HG03025 (cell line): ENCODE measurements around the gene RANBP9.

Source experiments
- ATAC-seq: cut with Tn5 transposase; IDR thresholded peaks from one replicate; pipeline ENCODE4 v1.9.1; 2021; ENCODE audit warnings: mild to moderate bottlenecking, moderate library complexity; ENCODE audit not compliant: unreplicated experiment, low FRiP score

The RANBP9 gene

DNA sequence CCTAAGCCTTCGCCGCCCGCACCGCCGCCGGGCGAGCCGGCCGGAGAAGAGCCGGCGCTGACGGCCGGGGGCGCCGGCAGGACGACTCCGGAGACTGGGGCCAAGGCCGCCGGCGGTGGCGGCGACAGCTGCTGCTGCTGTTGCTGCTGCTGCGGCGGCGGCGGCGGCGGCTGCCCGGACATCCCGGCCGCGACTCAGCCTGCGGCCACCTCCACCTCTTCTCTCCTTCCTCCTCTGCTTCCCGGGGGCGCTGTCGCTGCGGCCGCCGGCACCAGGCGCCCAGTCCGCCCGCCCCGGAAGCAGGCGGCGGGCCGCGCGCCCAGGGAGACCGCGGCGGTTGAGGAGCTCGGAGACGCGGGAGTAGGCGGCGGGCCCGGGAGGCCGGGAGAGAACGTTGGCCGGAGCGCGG is 307 bp downstream of the RANBP9 start:
- peak; percentile 55 for ATAC-seq

DNA sequence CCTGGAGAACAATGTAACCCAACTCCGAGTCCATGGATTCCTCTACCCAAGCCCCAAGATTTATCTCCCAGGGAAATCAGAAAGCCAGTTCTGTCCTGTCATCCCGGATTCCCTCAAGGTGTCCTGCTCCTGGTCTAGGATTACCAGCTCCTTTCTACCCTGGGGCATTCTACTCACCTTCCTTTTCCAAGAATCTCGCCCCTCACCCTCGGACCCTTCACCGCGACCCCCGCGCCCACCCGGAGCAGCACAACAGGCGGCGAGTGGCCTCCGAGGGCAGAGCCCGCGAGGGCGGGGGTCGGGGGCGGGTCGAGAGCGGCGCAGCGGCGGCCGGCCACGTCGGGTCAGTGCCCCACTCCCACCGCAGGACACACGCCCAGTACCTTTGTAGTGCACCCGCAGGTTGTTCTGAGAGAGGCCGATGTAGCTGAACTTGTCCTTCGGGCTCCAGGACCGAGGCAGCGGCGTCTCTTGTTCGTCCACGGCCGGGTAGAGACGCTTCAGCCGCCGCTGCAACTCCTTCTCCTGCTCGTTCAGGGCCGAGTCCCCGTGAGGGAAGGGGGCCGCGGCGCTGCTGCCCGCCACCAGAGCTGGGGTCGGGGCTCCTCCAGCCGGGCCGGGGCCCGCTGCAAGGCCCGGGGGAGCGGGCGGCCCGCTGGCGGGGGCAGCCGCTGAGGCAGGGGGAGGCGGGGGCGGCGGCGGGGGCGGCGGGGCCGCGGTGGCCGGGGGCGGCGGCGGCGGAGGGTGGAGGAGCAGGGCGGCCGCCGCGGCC is 897 bp downstream of the RANBP9 start:
- ATAC-seq = peak; percentile 17

DNA sequence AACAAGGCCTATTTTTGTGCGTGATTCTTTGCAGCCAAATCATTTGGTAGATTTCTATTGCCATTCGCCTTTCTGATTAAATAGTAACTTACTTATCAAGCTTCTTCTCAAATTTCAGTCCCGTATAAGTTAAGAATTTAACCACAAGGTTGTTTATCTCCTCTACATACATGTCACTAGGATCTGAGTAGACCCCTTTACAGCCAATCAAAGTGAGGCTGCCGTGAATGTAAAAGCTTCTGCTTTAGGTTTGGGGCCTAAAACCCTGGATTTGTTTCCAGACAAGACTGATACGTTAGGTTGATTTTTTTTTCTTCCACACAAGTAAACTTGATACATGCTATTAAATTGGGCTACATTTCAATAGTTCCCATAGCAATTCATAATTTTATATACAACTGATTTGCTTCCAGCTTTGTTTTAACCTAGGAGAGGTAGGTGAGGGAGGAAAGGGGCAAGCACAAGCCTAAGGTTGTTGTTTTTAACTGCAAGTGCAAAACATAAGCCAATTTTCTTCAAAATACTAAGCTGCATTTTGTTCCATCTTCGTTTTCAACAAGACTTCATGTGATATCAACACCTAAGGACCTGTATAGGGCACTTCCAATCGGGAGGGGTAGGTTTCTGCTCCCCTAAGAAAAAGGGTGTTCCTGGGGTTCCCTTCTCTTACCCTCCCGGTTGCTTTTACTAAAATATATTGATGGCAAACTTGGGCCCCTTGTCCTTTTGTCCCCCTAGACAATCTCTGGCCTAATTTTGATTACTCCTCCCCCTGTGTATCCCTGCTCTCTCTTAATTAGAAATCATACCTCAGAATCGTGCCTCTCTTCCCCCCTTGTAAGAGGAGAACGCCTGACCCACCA is 1.7 kb downstream of the RANBP9 start:
- no peak for ATAC-seq

DNA sequence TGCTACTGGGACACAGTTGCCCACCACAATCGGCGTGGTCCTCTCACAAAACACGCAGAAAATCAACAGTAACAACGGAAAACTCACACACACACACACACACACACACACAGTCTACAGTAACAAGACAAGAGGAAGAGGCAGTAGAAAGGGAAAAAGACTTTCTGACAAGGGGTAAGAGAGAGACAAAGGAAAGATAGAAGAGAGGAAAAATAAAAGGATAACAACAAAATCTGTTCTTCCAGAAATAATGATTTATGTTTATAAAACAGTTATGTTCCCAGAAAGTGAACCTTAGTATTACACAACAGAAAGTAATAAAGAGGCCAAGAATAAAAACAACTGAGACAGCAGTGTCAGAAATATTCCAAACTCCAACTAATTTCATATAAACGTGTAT is 2.9 kb downstream of the RANBP9 start:
- ATAC-seq = no peak

DNA sequence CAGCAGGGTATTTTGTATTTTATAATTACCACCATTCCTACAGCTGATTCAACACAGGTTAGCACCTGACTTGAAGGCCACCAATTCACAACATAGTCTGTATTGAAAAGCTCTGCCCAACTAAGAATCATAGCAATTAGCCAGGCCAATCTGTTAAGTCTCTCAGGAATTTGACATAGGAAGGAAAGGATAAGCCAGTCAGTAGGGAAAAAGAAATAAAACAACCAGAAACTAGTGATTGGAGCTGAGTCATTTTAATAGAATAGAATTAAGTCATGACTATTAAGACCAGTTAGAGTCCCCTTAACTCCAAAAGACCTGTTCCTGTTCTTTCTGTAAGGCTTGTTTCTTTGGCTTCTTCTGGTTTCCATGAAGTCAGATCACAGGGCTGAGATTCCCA is 8.1 kb downstream of the RANBP9 start:
- ATAC-seq = no peak

- no peak for ATAC-seq
Measured at GRCh38 chr6:13702809-13703302, 8.8 kb downstream of the RANBP9 start.

- ATAC-seq = no peak
Measured at GRCh38 chr6:13700232-13700631, 11.4 kb downstream of the RANBP9 start.

GRCh38 chr6:13698715-13699114 is 12.9 kb downstream of the RANBP9 start:
- no peak for ATAC-seq

DNA sequence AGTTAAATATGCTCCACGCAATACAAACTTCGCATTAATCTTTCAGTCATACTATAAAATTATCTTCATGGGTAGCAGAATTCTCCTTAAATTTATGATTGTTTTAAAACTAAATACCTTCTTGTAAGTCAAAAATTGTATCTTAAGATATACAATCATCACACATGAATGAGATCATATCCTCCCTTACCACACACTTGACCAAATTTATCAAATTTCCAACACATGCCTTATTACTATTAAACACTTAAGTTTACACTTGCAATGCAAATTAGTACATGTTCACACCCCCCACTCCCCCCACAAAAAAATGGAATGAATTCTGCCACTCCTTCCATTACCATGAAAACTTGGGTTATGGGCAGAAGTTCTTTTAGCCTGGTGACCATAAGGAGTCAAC is 13.8 kb downstream of the RANBP9 start:
- ATAC-seq = no peak

DNA sequence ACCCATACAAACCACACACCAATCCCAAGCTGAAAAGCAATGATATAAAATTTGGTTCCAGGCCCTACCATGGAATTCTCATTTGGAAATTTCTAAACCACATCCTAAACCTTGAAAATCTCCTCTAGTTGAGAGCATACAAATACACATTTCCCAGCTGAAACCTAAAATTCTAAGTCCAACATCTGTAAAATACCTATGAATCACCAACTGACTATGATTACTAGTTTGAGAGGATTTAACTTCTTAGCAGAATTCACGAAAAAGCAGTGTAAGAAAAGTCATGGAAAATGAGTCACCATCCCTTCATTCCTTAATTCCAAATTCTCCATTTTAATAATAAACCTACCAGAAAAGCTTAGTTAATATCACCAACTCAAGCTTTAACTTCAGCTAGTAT is 15.4 kb downstream of the RANBP9 start:
- ATAC-seq = no peak

- no peak for ATAC-seq
Measured at GRCh38 chr6:13695252-13695651, 16.4 kb downstream of the RANBP9 start.

- ATAC-seq = no peak
Measured at GRCh38 chr6:13694562-13694961, 17.1 kb downstream of the RANBP9 start.

DNA sequence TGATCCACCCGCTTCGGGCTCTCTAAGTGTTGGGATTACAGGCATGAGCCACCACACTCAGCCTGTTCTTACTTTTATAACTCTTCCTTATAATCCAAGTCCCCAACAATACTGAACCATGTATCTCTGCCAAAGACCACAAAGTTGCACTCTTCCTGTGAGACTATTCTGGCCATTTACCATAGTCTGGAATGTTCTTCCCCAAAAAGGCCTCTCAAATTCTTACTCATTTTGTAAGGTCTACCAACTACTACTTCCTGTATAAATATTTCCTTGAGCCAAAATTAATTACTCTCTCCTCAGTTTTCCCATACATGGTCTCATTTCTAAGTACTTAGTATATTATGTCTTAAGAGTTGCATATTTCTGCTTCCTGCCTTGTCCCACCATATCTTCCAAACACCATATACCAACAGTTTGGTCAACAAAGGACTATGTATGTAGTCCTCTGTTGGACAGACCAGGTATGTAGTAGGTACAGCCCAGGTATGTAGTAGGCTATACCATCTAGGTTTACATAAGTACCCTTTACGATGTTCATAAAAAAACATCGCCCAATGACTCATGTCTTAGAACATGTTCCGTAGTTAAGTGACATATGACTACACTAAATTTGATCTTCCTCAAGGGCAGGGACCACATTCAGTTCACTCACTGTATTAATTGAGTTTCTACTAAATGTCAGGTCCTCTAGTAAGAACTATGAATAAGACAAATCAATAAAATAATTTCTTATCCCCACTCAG is 22.0 kb downstream of the RANBP9 start:
- ATAC-seq = no peak

DNA sequence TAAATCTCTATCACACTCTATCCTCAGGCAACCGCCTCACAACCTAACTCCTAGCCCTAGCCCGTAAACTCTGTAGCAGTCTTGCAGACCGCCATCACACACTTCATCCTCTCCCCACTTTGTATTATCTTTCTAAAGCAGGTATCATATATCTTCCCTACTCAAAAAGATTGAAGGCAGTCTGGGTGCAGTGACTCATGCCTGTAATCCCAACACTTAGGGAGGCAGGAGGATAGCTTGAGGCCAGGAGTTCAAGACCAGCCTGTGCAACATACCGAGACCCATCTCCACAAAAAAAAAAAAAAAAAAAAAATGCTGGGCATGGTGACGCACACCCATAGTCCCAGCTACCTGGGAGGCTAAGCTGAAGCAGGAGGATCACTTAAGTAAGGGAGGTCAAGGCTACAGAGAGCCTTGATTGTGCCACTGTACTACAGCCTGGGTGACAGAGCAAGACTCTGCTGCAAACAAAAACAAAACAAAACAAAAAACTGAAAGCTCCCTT is 22.9 kb downstream of the RANBP9 start:
- ATAC-seq = no peak

DNA sequence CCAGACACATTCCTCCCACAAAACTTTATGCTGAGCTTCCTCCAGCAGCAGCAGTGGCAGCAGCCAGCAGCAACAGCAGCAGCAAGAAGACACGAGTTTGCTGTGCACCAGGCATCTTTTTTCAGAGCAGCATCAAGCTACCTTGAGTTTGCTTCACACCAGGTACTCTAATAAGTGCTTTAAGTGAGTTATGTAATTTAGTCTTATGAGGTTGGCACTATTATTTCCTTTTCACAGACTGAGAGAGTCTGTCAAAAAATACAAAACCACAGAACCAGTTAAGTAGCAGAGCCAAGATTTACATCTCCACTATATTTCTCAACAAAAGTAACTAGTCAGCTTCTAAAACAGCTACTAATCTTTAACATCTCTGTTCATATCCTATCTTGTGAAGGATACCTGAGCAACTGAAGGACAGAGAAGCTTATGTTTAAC is 23.7 kb downstream of the RANBP9 start:
- no peak for ATAC-seq

DNA sequence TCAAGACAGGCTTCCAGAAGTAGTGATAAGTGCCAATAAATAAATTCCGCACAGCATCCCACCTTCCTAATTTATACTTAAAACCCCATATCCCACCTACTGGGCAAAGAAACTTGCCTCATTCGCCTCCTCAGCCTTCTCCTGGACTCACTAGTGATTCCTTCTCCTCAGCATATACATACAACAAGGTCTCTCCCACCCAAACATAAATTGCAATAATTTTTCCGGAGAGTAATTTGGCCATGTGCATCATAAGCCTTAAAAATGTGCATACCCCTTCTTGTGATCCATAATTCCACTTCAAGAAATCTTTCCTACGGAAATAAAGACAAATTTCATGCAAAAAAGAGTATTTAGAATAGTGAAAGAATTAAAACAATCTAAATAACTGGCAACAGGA is 26.8 kb downstream of the RANBP9 start:
- ATAC-seq = no peak

DNA sequence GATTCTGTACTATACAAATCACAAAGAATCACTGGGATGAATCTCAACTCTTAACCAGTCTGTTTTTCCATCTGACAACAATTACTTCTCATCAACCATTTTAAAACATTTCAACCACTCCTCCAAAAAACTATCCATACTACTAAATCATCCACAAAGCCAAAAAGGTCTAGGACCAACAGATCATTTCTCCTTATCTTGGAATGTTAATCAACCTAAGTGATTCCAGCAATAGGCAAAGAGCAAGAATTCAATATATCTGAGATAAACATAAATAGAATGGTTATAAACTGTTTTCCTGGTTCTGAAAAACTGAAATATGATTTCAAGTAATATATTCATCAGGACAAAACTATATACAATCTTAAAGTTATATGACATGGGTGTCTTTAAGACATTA is 28.6 kb downstream of the RANBP9 start:
- ATAC-seq = no peak

DNA sequence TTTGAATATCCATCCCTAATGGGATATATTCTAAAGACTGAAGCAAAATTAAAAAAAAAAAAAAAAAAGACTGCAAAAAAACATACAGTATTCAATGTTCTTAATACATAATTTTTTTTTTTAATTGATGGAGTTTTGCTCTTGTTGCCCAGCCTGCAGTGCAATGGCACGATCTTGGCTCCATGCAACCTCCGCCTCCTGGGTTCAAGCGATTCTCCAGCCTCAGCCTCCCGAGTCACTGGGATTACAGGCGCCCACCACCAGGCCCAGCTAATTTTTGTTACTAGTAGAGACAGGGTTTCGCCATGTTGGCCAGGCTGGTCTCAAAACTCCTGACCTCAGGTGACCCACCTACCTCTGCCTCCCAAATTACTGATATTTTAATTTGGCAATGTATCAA is 29.3 kb downstream of the RANBP9 start:
- no peak for ATAC-seq

DNA sequence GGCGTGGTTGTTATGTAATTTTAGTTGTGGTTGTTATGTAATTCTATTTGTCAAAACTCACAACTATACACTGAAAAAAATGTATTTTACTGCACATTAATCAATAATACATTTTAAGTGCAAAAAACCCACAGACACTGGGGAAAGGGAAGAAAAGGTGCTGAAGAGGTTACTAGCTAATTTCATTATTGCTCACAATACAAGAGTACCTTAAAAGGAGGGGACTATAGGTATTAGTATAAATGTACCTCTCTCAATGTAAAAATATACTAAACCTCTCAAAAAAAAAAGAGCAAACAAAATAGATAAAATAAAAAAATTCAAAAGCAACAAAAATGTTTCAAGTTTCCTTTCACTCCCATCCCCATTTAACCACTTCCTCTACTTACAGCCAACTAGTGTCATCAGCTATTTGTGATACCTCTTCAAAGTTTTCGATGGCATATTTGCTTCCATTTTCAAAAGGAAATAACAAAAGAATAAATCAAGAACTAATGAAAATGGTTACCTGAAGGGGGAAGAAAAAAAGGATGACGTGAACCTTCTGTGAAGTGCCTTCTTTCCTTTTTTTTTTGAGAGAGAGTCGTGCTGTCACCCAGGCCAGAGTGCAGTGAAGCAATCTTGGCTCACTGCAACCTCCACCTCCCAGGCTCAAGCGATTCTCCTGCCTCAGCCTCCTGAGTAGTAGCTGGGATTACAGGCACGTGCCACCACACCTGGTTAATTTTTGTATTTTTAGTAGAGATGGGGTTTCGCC is 30.2 kb downstream of the RANBP9 start:
- no peak for ATAC-seq

DNA sequence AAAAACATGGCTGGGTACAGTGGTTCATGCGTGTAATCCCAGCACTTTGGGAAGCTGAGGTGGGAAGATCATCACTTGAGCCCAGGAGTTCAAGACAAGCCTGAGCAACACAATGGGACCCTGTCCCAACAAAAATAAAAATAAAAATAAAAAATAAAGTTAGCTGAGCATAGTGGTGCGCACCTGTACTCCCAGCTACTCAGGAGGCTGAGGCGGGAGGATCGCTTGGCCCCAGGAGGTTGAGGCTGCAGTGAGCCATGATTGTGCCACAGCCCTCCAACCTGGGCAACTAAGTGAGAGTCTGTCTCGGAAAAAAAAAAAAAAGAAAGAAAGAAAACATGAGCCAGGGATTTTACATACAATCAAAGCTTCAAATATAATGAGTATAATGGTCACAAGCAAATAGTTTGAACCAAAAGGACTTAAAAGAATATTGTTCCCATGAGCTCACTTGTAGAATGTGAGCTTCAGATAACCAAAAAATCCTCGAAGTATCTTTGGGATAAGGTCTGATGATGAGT is 31.1 kb downstream of the RANBP9 start:
- no peak for ATAC-seq
